GM18498 (cell line): ENCODE results near the gene INO80D.
"Not testable (repeated sequence)": the region's sequence is repeated elsewhere in the genome, so short reads cannot be mapped to it uniquely, and the experiment has no call there.

Experiments used
- ATAC-seq: cut with Tn5 transposase; IDR thresholded peaks from one replicate; pipeline ENCODE4 v1.9.1; 2021; ENCODE audit warnings: mild to moderate bottlenecking, moderate library complexity; ENCODE audit not compliant: unreplicated experiment

The INO80D gene

DNA sequence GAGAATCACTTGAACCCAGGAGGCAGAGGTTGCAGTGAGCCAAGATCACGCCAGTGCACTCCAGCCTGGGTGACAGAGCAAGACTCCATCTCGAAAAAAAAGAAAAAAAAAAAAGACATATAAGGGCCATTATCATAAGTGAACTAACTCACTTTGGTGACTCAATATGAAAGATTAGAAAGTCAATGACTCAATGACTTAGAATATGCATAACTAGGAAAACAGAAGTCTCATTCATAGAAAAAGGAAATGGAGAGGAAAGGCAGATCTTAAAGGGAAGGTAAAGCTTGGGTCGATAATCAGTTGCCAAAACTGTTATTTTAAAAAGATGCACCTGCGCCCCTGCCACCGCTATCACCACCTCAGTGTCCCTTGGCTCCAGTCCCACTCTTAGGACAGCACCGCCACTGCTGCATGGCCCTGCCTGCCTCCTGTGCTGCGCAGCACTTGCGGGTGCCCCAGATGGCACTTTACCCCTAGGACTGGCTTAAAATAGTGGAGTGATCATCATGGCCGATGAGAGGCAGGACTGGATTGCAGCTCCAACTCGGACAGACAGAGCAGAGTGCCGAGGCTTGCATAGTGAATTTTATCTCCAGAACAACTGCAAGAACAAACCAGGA is 54.7 kb downstream of the INO80D start:
- ATAC-seq = peak; percentile 55

GRCh38 chr2:206028101-206028500 is 57.9 kb downstream of the INO80D start:
- no peak for ATAC-seq

GRCh38 chr2:206023183-206023582 is 62.8 kb downstream of the INO80D start:
- ATAC-seq = no peak

DNA sequence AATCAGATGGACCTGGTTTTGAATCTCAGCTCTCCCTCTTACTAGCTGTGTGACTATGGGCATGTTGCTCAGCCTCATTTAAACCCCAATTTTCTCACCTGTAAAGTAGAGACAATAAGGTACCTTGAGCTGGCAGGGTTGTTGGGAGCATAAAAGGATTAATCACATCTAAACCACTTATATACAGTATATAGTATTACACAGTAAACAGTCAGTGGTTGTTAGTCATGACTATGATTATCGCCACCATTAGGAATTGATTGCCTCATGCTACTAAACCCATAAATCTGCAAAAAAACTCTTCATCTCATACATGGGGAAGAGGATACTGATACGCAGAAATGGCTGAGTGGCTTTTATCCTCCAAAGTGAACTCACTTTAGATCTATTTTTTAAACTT is 65.8 kb downstream of the INO80D start:
- ATAC-seq = no peak

DNA sequence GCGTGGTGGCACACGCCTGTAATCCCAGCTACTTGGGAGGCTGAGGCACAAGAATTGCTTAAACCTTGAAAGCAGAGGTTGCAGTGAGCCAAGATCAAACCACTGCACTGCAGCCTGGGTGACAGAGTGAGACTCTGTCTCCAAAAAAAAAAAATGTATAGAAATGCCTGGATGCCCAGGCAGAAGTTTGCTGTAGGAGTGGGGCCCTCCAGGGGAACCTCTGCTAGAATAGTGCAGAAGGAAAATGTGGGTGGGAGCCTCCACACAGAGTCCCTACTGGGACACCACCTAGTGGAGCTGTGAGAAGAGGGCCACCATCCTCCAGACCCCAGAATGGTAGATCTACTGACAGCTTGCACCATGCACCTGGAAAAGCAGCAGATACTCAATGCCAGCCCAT is 70.2 kb downstream of the INO80D start:
- not testable (repeated sequence) for ATAC-seq

DNA sequence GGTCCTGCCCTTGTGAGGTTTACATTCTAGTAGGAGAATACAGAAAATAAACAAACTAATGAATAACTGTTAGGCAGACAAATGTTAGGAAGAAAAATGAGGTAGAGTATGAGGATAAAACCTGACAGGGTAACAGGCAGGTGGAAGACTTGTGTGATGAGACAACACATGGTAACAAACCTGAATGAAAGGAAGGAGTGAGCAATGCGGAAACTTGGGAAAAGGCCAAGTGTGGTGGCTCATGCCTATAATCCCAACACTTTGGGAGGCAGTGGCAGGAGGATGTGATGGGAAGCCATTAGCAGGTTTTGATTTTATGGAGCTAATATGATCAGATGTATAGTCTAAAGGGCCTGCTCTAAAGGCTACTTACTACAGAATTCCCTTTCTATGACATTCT is 74.2 kb downstream of the INO80D start:
- no peak for ATAC-seq

DNA sequence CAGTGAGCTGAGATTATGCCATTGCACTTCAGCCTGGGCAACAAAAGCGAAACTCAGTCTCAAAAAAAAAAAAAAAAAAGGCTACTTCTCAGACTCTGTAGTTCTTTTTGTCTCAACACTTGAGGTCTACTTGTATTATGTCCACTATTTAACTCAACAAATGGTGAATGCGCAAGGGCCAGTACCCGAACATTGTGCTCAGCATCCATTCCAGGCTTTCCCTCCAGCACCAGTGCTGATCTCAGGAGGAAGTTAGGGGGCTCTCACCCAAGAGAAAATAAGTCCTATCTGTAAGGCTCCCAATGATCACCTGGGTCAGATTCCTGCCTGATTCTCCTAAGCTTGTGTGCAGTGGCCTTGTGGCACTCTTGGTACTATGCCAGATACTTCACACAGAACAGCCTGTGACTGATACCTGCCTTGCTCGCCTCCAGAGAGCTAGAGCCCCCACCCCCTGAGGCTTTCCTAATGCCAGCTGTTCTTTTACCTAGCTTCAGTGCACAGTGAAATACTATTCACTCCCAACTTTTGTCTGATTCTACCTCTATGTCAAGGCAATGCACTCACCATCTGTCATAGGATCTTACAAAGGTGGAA is 74.9 kb downstream of the INO80D start:
- ATAC-seq = no peak

DNA sequence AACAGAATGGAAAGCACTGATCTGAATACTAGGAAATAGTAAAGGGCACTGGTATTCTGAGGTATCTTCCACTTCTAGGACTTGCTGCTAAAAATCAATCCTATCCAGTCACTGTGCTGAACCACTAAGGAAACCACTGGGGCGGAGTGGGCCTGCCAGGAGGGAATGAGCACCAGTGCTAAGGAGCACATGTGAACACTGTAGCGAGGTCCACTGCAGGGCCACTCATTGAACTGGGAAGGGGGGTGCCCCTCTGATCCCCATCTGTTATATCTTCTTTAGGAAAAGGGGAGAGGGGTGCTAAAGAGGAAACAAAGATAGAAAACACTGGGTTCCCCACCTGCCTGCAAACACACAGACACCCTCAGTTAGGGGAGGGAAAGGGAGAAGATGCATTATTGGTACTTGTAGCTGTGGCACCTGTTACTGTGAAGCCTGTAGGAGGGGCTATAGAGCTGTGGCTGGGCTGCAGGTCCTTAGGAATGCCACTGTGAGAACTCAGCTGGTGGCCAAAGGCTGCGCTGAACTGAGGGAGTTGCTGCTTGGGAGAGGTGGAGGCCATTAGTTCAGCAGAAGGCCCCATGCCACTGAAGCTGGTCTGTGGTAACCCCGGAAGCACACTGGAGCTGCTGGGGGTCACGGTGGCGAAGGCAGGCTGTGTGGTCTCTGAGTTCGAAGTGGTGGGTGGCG is 81.8 kb downstream of the INO80D start:
- no peak for ATAC-seq

DNA sequence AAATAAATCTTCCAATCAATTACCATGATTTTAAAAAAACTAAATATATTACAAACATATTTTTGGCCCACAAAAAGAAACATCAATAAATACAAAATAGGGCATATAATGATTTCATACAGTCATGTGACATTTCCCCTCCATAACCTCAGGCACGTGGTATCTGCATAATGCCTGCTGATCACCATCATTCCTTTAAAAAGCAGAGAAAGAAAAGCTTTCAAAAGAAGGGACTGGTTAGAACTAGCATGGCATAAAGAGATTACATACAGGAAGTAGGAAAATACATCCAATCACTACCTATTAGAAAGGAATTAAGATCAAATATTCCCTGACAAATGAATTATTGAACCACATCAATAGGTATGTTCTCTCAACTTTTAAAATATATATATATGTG is 83.5 kb downstream of the INO80D start:
- no peak for ATAC-seq

GRCh38 chr2:206001912-206002311 is 84.1 kb downstream of the INO80D start:
- ATAC-seq = no peak

- no peak for ATAC-seq
Measured at GRCh38 chr2:206000776-206001175, 85.2 kb downstream of the INO80D start.

DNA sequence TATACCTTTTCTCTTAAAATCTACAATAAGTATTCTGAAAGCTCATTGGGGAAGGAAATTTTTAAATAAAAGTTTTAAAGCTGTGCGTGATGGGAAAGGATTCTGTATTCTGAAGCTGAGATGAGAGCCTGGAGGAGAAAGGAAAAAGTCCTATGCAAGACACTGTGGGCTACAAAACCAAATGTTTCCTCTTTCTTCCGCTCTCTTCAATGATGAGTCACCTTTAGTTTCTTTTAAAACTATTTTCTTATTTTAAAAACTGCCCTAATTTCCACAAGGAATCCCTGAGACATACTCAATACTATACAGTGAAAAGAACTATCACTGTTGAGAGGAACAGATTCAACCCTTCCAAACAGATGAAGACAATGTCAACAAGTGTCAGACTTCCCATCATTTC is 87.4 kb downstream of the INO80D start:
- ATAC-seq = no peak

GRCh38 chr2:205996161-205996560 is 89.8 kb downstream of the INO80D start:
- ATAC-seq = no peak

GRCh38 chr2:205995260-205995659 is 90.7 kb downstream of the INO80D start:
- ATAC-seq = no peak

- no peak for ATAC-seq
Measured at GRCh38 chr2:205994344-205994743, 91.6 kb downstream of the INO80D start.

DNA sequence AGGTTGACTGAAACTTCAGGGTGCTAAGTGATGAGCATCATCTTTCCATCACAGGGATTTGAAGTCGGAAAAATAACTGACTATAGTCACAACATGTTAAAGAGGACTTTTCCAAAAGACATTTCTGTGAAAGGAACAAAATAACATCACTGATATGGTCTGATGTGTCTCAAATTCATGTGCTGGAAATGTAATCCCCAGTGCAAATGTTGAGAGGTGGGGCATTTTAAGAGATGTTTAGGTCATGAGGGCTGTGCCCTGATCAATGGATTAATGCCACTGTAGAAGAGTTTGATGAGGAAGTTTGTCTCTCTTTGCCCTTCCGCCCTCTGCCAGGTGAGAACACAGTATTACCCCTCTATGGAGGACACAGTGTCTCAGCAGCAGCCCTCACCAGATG is 95.9 kb downstream of the INO80D start:
- ATAC-seq = no peak

DNA sequence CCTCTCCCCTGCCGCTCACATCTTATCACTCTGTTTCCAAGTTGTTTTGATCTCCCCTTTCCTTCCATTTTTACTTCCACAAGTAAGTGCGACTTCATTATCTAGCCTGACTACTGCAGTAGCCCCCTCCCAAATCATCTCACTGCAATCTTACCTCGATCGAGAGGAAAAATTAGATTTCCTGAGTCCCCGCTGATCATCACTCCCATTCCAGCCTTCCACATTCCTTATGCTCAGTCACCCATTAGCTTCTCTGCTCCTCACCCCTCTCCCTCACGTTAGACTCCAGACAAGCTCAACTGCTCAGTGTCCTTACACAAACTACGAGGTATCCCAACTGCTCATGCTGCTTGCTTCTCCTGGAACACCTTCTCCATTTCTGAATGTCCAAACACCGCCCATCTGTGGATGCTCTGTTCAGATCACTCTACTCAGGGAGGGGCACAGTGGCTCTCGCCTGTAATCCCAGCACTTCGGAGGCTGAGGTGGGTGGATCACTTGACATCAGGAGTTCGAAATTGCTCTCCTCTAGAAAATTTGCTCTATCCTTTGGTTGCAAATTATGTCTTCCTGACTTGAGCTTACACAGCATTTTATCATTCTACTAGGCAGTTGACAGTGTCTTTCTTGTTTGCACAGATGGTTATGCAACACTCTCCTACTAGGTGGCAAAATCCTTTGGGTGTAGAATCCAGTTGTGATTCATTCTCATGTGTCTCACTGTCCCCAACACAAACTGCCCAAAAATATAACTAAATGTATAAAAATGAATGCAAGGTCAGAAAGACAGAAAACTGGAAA is 96.5 kb downstream of the INO80D start:
- ATAC-seq = no peak

DNA sequence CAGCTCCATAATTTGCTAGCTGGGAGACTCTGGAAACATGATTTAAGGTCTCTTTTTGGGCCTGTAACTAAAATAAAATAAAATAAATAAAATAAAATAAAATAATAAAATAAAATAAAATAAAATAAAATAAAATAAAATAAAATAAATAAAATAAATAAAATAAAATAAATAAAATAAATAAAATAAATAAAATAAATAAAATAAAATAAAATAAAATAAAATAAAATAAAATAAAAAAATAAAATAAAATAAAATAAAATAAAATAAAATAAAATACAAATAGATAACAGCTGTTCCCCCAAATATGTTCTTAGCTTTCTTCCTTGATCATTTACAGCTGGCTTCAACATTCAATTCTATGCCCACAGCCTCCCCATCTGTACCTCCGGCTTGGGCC is 97.3 kb downstream of the INO80D start:
- ATAC-seq = not testable (repeated sequence)

GRCh38 chr2:205988274-205988673 is 97.7 kb downstream of the INO80D start:
- ATAC-seq = no peak

GRCh38 chr2:205986334-205986733 is 99.6 kb downstream of the INO80D start:
- ATAC-seq = not testable (repeated sequence)

DNA sequence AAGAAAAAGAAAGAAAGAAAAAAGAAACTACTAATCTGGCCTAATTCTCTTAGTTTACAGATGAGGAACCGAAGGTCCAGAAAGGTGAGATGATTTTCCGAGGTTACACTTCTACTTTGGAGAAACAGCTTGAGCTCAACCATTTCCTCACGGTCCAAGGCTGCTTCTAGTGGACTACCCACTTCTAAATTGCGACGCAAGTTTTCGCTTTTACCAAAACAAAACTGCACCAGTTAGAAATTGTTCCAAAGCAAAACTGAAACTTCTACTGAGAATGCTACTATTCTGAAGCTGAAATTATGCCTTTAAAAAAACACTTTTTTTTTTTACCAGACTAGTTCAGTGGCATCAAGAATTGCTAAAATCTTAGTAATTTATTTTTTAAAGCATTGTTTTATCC is 101.6 kb downstream of the INO80D start:
- ATAC-seq = peak; percentile 92
